Left colon (tissue), 2 donors: ENCODE data around the gene MSTO1. TPM values are rescaled to one million over a fixed set of nuclear protein-coding genes. Genes with fewer than 3 reads are reported as not detected.
"Not testable (repeated sequence)": the region's sequence is repeated elsewhere in the genome, so short reads cannot be mapped to it uniquely, and the experiment has no call there.

ENCODE experiments used
- ATAC-seq: fragments of 200-7000 bp; cut with Tn5 transposase; one replicate; pipeline ENCODE4 v1.9.1; 2020; ENCODE audit warnings: mild to moderate bottlenecking, moderate library complexity
- DNase-seq, 2 donors: peaks; one replicate each; pipeline ENCODE4 v3.0.0-alpha.2; 2020
- intact Hi-C, 2 donors: fragments of 100-400 bp; cut with DNase I in 1 of 2; cut with micrococcal nuclease in 1 of 2; formaldehyde crosslinking; loops; one replicate each; pipeline versions ENCODE4 v1.11.2 to v1.14.0; 2022; cut with DNase I, micrococcal nuclease
- total RNA-seq, 2 donors: library from RNA; stranded (reverse); fragmentation: NEBNext Ultra II Directional; extraction: Animal tissue kit (Norgen Biotek cat#: 25700); gene quantifications; one replicate each; pipeline ENCODE4 v1.2.1, GENCODE V29; 2021
- donor health status: DM: no; HTN: no; CAD: no.
- donor health status: DM: yes; HTN: yes; CAD: no.

The MSTO1 gene
- total RNA-seq, 2 donors from 2014 or later, result 14.6 to 19.6 TPM

- DNase-seq, ATAC-seq, intact Hi-C loops: not testable (repeated sequence)
Observed at GRCh38 chr1:155599828-155600572, 10.0 kb upstream of the MSTO1 start.

GRCh38 chr1:155607708-155608107, 2.3 kb upstream of the MSTO1 start:
- intact Hi-C loops, result no loop called here
- DNase-seq (no peak), ATAC-seq (no peak)

DNA sequence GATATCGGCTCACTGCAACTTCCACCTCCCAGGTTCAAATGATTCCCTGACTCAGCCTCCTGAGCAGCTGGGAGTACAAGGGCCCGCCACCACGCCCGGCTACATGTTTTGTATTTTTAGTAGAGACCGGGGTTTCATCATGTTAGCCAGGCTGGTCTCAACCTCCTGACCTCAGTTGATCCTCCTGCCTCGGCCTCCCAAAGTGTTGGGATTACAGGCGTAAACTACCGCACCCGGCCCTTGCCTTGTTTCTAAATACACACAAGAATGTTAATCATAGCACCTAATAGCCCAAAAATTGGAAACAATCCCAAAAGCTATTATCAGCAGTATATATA, 1.2 kb upstream of the MSTO1 start:
- intact Hi-C loops, result no loop called here
- DNase-seq (no peak), ATAC-seq (no peak)

- ATAC-seq, result peak; percentile 33
- intact Hi-C loops, result not testable (repeated sequence)
Observed at GRCh38 chr1:155610257-155610647, 234 bp downstream of the MSTO1 start.

GRCh38 chr1:155613226-155613625, 3.2 kb downstream of the MSTO1 start:
- ATAC-seq, DNase-seq: not testable (repeated sequence)

More at GRCh38 chr1:155610257-155610647, 234 bp downstream of the MSTO1 start:
- not testable (repeated sequence) for DNase-seq

DNA sequence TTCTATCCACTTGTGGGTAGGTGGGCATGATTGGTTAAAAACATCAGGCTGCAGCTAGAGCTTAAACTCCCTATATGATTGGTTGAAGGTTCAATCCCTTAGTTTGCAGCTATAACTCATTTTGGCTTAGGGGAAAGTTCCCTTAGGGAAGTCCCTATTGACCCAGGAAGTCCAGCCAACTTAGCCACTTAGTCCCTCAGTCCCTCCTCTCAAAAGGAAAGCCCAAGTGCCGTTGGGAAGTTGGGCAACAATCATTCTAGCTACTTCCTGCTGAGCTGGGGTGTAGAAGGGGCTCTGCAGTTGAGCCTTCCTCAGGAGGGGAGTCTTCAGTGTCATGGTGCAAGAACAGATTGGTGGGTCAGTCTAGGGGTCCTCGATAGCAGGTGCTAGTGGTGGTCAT, 12.2 kb downstream of the MSTO1 start:
- DNase-seq, result no peak
- intact Hi-C loops, result no loop called here

More at GRCh38 chr1:155613226-155613625, 3.2 kb downstream of the MSTO1 start:
- intact Hi-C loops, result not testable (repeated sequence)

DNA sequence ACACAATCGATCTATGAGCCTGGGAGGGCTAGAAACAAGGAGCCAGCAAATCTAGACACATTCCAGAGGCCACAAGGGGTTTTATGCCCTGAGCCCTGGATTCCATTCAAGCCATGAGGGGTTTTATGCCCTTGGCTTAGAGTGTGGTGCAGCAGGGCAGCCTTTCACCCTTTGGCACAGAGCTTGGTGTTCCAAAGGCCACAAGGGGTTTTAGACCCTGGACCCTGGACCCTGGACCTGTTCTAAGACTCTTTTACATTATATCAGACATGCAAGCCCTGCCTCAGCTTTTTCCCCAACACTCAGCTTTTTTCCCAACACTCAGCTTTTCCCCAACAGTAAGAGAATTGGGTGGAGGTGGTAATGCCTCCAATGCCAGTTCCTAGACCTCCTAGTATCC, 13.3 kb downstream of the MSTO1 start:
- intact Hi-C loops, result no loop called here
- ATAC-seq, result no peak
- no peak for DNase-seq

More for the DNA sequence above, 12.2 kb downstream of the MSTO1 start:
- no peak for ATAC-seq

- ATAC-seq, intact Hi-C loops, DNase-seq: not testable (repeated sequence)
Observed at GRCh38 chr1:155626428-155626827, 16.4 kb downstream of the MSTO1 start.

DNA sequence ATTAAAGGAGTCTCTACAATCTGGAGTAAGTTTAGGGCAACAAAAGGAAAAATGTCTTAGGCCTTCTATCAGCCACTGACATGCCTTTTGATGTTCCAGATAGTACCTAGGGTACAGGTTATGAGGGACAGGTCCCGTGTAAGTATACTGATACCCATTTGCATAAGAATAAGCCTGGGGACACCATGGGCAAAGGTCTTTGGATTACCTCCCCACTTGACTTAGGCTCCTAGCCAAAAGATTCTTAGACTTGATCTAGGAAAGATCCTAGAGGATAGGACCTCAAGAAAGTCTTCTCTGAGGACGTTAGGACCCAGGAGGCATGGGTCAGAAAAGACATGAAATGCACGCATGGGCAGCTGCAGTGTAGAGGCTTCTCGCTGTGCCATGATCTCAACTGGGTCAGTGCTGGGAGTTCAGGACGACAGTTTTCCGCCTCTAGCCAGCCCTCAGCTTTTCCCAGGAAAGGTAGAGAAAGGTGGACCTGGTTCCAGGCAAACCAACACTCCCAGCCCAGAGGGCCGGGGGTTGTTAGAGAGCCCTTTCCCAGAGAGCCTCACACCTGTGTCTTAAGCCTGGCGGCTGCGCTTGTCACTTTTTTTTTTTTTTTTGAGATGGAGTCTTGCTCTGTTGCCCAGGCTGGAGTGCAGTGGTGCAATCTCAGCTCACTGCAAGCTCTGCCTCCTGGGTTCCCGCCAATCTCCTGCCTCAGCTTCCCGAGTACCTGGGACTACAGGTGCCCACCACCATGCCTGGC, 26.6 kb downstream of the MSTO1 start:
- no peak for ATAC-seq
- intact Hi-C loops, result no loop called here
- DNase-seq, result no peak

DNA sequence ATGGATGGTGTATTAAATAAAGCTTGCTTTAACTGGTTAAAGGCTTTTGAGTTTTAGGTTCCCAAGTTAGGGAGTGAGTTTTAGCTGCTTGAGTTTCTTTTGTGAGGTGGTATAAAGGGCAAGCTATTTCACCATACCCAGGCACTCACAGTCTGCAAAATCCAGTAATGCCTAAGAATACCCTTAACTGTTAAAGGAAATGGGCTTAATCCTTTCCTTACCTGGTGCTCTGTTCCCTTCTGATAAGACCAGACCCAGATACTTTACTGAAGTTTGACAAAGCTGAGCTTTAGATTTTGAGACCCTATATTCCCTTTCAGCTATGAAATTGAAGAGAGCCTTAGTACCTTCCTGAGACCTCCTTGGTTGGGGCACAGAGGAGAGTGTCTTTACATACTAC, 30.3 kb downstream of the MSTO1 start:
- DNase-seq, result no peak
- intact Hi-C loops, result no loop called here
- ATAC-seq, result no peak

DNA sequence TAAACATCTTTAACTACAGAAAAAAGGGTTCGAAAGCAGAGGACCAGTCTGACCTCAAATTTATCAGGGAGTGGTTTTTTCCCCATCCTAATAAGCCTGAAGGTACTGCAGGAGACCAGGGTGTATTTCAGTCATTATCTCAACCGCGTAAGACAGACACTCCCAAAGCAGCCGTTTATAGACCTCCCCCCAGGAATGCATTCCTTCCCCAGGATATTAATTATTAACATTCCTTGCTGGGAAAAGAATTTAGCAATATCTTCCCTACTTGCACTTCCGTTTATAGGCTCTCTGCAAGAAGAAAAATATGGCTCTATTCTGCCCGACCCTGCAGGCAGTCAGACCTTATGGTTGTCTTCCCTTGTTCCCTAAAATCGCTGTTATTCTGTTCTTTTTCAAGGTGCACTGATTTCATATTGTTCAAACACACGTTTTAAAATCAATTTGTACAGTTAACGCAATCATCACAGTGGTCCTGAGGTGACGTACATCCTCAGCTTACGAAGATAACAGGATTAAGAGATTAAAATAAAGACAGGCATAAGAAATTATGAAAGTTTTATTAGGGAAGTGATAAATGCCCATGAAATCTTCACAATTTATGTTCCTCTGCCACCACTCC, 32.7 kb downstream of the MSTO1 start:
- ATAC-seq, intact Hi-C loops, DNase-seq: not testable (repeated sequence)

DNA sequence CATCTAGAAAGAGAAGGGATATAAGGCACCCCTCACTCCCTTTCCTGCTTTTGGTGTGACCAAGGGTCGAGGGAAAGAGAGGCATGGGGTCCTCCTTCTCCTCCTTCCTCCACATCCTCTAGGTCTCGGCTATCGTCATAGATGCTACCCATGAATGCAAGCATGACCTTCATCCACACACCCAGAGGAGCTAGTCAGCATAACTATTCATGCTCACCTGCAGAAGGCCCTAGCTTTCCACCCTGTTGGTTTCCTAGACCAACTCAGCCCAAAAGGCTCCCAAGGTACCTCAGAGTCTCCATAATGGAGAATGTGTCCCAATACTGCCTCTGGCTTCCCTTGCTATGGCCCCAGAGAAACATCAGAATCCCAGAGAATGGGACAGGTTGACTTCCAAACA, 33.2 kb downstream of the MSTO1 start:
- intact Hi-C loops, result no loop called here
- DNase-seq, result no peak
- ATAC-seq, result no peak

DNA sequence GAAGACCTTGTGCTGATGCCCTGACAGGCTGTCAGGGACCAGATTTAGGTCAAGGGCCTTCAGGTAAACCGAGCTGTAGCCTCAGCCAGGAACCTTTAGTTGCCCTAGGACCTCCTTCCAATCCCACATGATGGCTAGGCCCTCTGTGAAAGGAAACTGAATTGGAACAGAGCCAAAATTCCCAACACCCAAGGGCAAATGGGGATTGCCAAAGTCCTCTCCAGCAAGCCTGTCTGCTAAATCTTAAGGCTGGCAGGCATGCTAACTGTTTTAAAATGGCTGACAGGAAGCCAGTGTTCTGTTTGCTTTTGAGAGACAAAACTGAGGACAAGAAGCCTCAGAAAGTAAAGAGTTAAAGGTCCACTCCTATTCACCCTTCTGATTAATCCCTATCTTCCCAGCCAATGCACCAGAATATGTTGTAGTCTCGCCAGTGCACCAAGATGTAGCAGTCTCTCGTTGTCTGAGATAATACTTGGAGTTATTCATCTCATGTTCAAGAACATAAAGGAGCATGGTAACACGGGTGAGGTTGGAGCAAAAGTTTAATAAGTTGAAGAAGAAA, 35.1 kb downstream of the MSTO1 start:
- DNase-seq (no peak), ATAC-seq (no peak)
- intact Hi-C loops, result no loop called here

GRCh38 chr1:155645648-155646047, 35.6 kb downstream of the MSTO1 start:
- DNase-seq (no peak), ATAC-seq (no peak)
- intact Hi-C loops, result no loop called here

- ATAC-seq, result no peak
- DNase-seq, result no peak
- intact Hi-C loops, result no loop called here
Observed at GRCh38 chr1:155646307-155646706, 36.3 kb downstream of the MSTO1 start.

DNA sequence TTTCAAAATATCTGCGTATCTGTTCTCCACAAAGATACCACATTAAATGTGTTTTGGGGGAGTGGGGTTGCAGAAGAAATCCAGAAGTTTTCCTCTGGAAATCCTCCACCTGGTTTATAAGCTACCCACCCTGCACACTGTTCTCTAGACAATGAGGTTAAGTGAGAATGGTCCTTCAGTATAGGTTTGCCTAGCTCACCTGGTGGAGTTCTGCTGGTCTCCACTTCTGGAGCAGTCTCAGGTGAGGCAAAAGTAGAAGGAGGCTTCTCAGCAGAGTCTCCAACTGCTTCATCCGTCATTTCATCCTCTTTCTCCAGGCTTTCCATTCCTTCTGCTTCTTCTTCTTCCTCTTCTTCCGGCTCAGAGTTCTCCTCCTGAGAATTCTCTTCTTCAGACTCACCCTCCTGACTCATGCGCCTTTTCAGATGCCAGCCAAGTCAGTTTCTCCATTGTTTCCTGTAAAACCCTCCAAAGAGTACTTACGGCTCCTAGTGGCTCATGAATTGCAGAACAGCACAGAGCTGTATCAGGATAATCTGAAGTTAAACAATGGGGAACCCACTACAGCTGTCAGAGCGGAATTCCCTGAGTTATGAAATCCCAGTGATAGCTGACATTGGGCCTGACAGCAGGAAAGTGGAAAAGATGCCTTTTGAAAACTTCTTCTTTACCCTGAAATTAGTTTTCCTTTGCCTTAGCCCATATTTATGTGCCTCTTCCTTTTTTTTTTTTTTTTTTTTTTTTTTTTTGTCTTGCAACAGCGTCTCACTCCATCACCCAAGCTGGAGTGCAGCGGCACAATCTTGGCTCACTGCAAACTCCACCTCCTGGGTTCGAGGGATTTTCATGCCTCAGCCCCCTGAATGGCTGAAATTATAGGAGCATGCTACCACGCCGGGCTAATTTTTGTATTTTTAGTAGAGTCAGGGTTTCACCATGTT, 38.5 kb downstream of the MSTO1 start:
- ATAC-seq, result peak; percentile 86
- no peak for DNase-seq
- intact Hi-C loops, result no loop called here

DNA sequence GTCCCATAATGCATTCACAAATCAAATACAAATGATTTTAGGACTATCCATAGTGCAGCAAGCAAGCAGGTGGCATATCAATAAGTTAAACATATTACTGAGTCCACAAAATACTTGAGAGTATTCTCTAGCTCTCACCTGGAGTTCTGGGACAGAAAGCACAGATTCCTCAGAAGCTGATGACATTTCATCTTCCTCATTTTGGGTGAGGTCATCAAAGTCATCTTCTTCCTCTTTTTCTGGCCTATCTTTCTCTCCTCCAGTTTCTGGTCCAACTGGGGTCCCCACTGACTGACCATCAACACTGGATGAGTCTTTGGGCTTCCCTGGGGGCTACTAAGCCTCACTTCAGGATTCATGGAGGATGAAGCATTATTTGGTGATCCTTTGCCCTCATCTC, 39.7 kb downstream of the MSTO1 start:
- ATAC-seq, result no peak
- intact Hi-C loops, result no loop called here
- no peak for DNase-seq

- intact Hi-C loops, result no loop called here
- DNase-seq (no peak), ATAC-seq (no peak)
Observed at GRCh38 chr1:155650231-155650757, 40.3 kb downstream of the MSTO1 start.
